ENCODE data around the gene SCTR.

SCTR gene

DNA sequence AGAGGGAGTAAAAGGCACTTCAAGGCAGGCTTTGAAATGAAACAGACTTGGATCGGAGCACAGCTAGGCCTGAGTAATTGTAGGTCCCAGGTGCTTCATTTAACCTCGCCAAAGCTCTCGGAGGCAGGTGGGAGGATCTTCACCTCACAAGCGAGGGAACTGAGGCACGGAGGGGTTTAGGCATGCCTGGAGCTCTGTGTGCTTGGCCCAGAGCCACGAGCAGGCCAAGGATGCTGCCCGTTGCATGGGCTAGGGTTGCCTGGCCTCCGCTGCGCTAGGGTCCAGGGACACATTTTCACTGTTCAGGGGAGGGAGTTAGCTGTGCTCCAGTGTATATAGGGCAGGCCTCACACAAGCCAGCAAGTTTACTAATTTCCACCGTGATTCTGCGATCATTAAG is 81.4 kb downstream of the SCTR start:
- DNase-seq (ENCODE audit: low read depth in 2 of 2): no peak

DNA sequence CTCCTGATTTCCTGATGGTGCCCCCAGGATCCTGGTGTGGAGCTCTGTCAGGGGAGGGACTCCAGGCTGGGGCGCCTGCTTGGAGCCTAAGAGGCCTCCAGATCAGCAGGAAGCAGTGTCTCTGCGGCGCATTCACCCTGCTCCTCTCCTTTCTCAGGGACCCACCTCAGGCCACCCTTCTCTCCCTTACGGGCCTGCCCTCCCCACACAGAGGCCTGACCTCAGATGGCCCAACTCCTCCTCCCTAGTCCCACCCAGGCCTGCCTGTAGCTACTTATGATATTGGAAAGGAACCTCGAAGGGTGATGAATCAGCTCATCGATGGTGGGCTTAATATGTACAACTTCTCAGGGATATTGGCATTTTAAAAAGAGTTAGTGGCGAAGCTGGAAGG is 82.1 kb downstream of the SCTR start:
- DNase-seq (ENCODE audit: low read depth in 2 of 2): no peak

- no peak for DNase-seq (ENCODE audit: low read depth in 2 of 2)
Measured at GRCh38 chr2:119441376-119442225, 82.7 kb downstream of the SCTR start.

GRCh38 chr2:119440873-119441272 is 83.4 kb downstream of the SCTR start:
- DNase-seq (ENCODE audit: low read depth in 2 of 2): no peak

- no peak for DNase-seq (ENCODE audit: low read depth in 2 of 2)
Measured at GRCh38 chr2:119440501-119440870, 83.8 kb downstream of the SCTR start.

DNA sequence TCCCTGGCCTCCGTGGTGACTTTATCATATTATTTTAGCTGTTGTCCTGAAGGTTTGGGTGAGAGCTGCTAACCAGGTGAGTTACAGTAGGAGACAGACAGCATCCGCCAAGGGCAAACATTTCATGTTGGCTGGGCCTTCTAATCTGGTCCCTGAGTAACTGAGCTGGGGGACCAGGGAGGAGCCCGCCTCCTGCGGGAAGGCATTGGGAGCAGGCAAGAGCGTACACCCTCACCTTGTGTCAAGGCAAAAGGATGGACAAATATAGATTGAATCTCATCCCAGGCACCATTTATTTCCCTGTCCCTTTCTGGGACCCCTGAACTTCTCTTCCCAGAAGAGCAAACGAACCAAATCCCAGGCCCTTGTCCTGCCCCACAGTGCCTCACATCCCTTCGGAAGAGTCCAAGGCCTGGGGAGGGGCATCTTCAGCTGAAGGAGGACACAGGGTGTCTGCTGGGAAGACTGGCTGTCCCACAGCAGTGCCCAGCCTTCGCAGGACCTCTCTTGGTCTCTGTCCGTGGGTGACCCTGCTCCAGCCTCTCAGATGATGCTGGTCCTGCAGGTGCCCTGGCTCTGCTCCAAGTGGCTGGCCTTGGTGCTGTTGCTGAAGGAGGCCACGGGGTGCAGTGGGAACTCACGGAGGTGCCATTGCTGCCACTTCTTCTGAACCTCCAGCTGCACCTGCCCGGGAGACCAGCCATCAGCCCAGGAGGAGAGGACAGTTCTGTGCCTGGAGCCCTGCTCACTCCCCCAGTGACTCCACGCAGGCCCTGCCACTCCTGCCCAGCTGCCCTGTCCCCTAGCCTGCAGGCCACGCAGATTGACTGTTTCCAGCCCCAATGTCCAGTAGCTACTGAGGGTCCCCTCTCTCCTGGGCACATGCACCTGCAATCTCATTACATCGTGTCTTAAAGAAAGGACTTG is 84.4 kb downstream of the SCTR start:
- no peak for DNase-seq (ENCODE audit: low read depth in 2 of 2)

- DNase-seq (ENCODE audit: low read depth in 2 of 2): no peak
Measured at GRCh38 chr2:119438726-119439284, 85.5 kb downstream of the SCTR start.

DNA sequence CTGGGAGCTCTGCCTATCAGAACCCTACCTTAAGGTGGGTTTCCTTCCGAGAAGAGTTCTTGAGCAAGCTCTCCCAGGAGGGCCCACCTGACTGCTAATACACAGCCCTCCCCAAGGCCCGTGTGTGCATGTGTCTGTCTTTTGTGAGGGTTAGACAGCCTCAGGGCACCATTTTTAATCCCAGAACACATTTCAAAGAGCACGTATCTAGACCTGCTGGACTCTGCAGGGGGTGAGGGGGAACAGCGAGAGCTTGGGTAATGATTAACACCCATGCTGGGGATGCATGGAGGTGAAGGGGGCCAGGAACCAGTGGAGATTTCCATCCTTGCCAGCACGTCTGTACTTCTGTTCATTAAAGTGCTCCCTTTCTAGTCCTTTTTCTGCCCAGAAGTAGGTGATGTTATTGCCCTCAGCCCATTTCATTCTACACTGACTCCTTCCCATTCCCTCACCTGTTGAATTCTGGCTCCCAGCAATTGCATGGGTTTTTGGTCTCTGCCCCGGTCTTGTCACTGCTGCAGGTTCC is 86.1 kb downstream of the SCTR start:
- no peak for DNase-seq (ENCODE audit: low read depth in 2 of 2)

- no peak for DNase-seq (ENCODE audit: low read depth in 2 of 2)
Measured at GRCh38 chr2:119436993-119437772, 87.1 kb downstream of the SCTR start.

DNA sequence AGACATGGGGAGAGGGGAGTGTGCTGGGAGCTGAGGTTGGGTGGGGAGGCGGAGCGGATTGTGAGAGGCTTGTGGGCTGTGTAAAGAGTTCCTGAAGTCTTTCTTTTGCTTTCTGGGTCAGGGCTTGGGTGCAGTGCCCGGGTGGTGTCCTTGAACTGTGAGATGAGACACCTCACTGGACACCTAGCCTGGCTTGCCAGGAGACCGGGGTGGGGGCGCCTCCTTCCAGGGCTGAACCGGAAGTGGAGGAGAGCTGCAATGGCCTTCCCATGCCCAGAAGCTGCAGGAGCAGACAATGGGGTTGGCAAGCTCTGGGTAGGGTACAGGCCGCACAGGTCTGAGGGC is 88.4 kb downstream of the SCTR start:
- no peak for DNase-seq (ENCODE audit: low read depth in 2 of 2)

DNA sequence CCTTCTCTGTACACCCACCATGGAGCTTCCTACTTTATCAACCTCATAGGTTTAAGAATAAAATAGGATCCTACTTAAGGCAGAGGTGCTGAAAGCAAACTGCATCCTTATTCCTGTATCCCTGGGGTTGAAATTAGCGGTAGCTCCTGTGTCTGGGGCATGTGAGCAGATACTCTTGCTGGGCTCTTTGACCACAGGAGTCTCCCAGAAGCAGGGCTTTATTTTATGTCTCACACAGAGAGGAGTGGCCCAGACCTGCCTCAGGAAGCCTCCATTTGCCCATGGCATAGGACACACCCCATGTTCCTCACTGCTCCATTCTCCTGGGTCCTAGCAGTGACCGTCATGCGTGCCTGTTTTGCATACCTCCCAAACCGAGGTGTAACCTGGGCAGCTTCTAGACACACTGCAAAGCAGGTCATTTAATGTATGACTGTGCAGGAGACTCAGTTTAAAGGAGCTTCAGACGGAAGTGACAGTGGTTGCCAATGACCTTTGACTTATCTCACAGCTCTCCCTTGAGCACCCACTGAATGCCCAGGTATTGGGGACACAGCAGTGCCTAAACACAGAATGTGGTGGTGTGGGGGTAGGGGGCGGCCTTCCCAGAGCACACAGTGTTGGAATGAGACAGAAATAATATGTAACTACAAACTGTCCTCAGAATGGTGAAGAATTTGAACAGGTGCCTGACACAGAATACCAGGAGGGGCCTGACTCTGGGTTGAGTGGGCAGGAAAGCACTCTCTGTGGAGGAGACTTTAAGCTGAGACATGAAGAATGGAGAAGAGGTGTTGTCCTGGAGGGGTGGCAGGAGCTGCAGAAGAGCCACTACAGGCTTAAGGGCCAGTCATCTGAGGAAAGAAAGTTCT is 89.0 kb downstream of the SCTR start:
- DNase-seq (ENCODE audit: low read depth in 2 of 2): no peak

DNA sequence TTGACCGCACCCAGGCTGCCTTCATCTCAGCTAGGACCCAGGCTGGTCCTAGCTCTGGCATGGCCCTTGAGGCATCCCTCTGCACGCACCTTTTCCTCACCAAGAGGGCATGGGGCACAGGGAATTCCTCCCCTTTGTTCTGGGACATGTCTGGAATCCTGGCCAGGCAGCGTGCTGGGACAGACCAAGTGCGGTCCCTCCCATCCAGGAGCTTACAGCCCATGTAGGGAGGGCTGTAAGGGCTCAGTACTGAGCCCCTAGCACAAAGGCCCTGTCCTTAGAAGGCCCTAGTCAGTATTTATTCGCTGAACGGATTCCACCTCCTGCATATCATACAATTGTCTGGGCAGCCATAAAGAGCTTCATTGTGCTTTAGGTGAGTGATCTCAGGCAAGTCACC is 89.6 kb downstream of the SCTR start:
- no peak for DNase-seq (ENCODE audit: low read depth in 2 of 2)

DNA sequence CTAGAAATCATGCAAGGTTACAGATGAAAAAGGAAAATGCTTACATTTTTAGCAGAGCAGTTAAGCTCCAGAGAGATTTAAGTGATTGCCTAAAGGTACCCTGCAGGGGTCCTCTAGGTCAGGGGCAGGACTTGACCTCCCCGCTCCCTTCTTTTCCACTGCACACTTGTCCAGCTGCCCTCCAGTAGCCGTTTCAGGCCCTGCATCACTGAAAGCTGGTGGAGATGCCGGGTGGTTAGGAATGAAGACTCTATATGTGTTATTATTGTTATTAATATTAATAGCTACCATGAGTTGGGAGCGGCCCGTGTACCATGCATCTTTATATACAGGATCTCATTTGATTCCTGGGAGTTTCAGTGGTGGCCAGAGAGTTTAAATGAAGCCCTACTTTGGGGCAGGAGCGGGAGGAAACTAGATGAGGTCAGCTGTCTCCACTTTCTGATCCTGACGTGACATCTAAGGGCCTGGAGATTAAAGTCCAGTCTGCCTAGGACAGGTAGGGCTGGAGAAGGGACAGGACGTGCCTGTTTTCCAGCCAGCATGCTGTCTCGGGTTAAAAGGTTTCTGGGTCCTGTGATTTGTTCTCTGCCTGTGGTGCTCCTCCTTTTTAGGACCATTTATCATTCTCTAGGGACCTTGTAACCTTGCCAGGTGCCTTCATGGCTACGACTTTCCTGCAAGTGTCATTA is 90.5 kb downstream of the SCTR start:
- no peak for DNase-seq (ENCODE audit: low read depth in 2 of 2)

DNA sequence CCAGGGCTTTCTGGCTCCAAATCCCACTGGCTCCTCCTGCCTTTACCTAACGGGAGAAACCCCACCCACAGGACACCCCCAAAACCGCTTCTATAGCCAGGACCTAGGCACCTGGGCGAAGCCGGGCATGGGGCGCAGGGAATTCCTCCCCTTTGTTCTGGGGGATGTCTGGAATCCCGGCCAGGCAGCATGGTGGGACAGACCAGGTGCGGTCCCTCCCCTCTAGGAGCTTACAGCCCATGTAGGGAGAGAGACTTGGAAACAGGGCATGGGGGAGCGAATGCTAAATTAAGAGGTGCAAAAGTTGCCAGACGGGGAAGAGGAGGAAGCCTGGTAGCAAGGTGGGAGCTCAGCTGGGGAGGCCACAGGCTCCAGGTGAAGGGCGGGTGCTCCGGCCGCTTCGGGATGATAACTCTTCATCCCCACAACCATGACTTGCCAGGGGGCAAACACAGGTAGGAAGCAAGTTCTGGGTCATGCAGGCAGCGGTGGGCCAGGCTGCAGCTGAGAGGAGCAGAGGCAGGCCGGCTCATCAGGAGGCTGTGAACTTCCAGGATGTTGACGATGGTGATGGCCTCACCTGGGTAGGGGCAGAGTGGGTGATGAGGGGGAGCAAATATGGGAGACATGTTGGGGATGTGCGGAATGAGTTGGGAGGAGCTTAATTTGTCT is 91.3 kb downstream of the SCTR start:
- no peak for DNase-seq (ENCODE audit: low read depth in 2 of 2)

- DNase-seq (ENCODE audit: low read depth in 2 of 2): no peak
Measured at GRCh38 chr2:119431976-119432850, 92.1 kb downstream of the SCTR start.

DNA sequence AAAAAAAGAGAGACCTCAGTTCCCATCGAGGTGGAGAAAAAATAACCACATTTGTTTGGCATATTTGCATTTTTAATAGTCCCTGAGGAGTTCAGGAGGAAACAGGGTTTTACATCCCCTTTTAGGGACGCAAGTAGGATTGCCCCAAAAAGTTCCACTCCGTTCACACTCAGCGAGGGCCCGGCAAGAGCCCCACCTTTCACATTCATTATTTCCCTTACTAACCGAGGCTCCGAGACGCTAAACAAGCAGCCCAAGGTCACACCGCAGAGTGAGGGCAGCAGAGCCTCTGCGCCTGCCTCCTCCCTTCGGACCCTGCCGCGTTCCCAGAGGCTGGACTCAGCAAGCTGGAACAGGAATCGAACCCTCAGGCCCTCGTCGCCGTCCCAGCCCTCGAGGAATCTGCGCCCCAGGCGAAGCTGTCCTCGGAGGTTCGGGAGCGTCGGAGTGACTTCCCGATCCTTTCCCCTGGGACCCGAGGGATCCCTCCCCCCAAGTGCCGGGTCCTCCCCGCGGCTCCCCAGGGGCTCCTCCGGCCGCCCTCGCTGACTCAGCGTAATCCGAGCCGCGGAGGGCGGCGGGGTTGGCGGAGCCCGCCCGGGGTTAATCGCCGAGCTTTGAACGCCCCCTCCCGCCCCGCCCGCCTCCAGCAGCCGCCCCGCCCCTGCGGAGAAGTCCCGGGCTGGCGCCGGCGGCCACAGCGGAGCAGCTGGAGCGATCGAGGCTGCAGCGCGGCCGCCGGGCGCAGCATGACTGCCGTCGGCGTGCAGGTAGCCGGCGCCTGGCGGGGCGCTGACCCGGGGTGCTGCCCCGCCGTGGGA is 92.9 kb downstream of the SCTR start, which contains the start of gene TMEM37:
TSS of gene TMEM37 (plus strand) at position 700 of the 821 bp plus-strand sequence. CDS start at position 750, 50 bp downstream.
- no peak for DNase-seq (ENCODE audit: low read depth in 2 of 2)

GRCh38 chr2:119430023-119430498 is 94.2 kb downstream of the SCTR start:
- DNase-seq (ENCODE audit: low read depth in 2 of 2): no peak
